ENCODE results near the gene TPGS1.

Gene TPGS1

GRCh38 chr19:498977-499623 lies 8.2 kb upstream of the TPGS1 start:
- no peak overlapping the region for H3K4me2 ChIP-seq (ENCODE audit: low read length)
- no peaks in the 10 kb centered on the region for H3K36me3 ChIP-seq (ENCODE audit: control insufficient read depth in 1 of 2, insufficient read depth in 2 of 2, low read length in 2 of 2)
- H2AFZ ChIP-seq (ENCODE audit: insufficient read depth, low read length, poor library complexity): no peak overlapping the region
- no peak overlapping the region for H4K8ac ChIP-seq (ENCODE audit: low read depth, low read length)
- no peak overlapping the region for H3K18ac ChIP-seq (ENCODE audit: low read length)
- no peak overlapping the region for H4K91ac ChIP-seq (ENCODE audit: low read depth, low read length)
- no peak overlapping the region for H2BK5ac ChIP-seq (ENCODE audit: low read depth, low read length, poor library complexity)
- H3K4me3 ChIP-seq (ENCODE audit: low read depth, low read length): peak overlapping the region; percentile 15
- H4K12ac ChIP-seq (ENCODE audit: low read depth, low read length): no peak overlapping the region
- no peaks in the 10 kb centered on the region for H3K79me2 ChIP-seq (ENCODE audit: control insufficient read depth, insufficient read depth, low read length, poor library complexity)
- H3K27me3 ChIP-seq (ENCODE audit: insufficient read depth, low read length): peaks cover 30% of the 10 kb centered on the region
- no peak overlapping the region for H2AK5ac ChIP-seq (ENCODE audit: low read length)
- H3K79me1 ChIP-seq (ENCODE audit: low read length): no peaks in the 10 kb centered on the region
- no peak overlapping the region for H3K9ac ChIP-seq (ENCODE audit: low read length)
- H3K4ac ChIP-seq (ENCODE audit: low read depth, low read length): no peak overlapping the region
- H2BK12ac ChIP-seq (ENCODE audit: low read length): no peak overlapping the region
- H3K23ac ChIP-seq (ENCODE audit: low read length): no peak overlapping the region
- H2BK120ac ChIP-seq (ENCODE audit: insufficient read depth, low read length, poor library complexity): no peak overlapping the region
- no peak overlapping the region for H3K14ac ChIP-seq (ENCODE audit: low read length)
- H3K9me3 ChIP-seq (ENCODE audit: insufficient read depth, low read depth, low read length): peaks cover 17% of the 10 kb centered on the region
- no CpG with 5 or more reads among the region's 31 CpGs for WGBS (ENCODE audit: extremely low coverage, insufficient coverage, insufficient read length)
- H3K4me1 ChIP-seq (ENCODE audit: control insufficient read depth in 1 of 2, insufficient read depth in 2 of 2, low read length in 2 of 2): peaks cover 0 to 2% of the 10 kb centered on the region in 2 experiments
- no peak overlapping the region for H3K27ac ChIP-seq (ENCODE audit: low read depth, low read length)
- no peak for DNase-seq

GRCh38 chr19:501646-502045 lies 5.7 kb upstream of the TPGS1 start:
- Histone ChIP-seq H2BK12ac (ENCODE audit: low read length) (no peak overlapping the region), H3K4me1 (ENCODE audit: control insufficient read depth in 1 of 2, insufficient read depth in 2 of 2, low read length in 2 of 2) (peaks cover 0 to 3% of the 10 kb centered on the region in 2 experiments), H3K14ac (ENCODE audit: low read length) (no peak overlapping the region), H3K18ac (ENCODE audit: low read length) (no peak overlapping the region), H2AFZ (ENCODE audit: insufficient read depth, low read length, poor library complexity) (no peak overlapping the region), H2AK5ac (ENCODE audit: low read length) (no peak overlapping the region), H2BK120ac (ENCODE audit: insufficient read depth, low read length, poor library complexity) (no peak overlapping the region), H3K9ac (ENCODE audit: low read length) (no peak overlapping the region), H4K8ac (ENCODE audit: low read depth, low read length) (no peak overlapping the region), H4K91ac (ENCODE audit: low read depth, low read length) (no peak overlapping the region), H3K79me1 (ENCODE audit: low read length) (peaks cover 3% of the 10 kb centered on the region), H4K12ac (ENCODE audit: low read depth, low read length) (no peak overlapping the region), H3K36me3 (ENCODE audit: control insufficient read depth in 1 of 2, insufficient read depth in 2 of 2, low read length in 2 of 2) (no peaks in the 10 kb centered on the region), H3K4ac (ENCODE audit: low read depth, low read length) (no peak overlapping the region), H3K23ac (ENCODE audit: low read length) (no peak overlapping the region), H3K27me3 (ENCODE audit: insufficient read depth, low read length) (peaks cover 22% of the 10 kb centered on the region), H3K4me3 (ENCODE audit: low read depth, low read length) (no peak overlapping the region), H2BK5ac (ENCODE audit: low read depth, low read length, poor library complexity) (no peak overlapping the region), H3K4me2 (ENCODE audit: low read length) (no peak overlapping the region), H3K27ac (ENCODE audit: low read depth, low read length) (no peak overlapping the region), H3K9me3 (ENCODE audit: insufficient read depth, low read depth, low read length) (peaks cover 15% of the 10 kb centered on the region), H3K79me2 (ENCODE audit: control insufficient read depth, insufficient read depth, low read length, poor library complexity) (peaks cover 2% of the 10 kb centered on the region)
- WGBS (ENCODE audit: extremely low coverage, insufficient coverage, insufficient read length): no CpG with 5 or more reads among the region's 17 CpGs
- no peak for DNase-seq

GRCh38 chr19:504616-505015 lies 2.7 kb upstream of the TPGS1 start:
- Histone ChIP-seq H3K27ac (ENCODE audit: low read depth, low read length) (no peak overlapping the region), H3K18ac (ENCODE audit: low read length) (no peak overlapping the region)

GRCh38 chr19:506404-507285 lies 652 bp upstream of the TPGS1 start:
- peak overlapping the region; percentile 98 for H4K91ac ChIP-seq (ENCODE audit: low read depth, low read length)
- H2BK12ac ChIP-seq (ENCODE audit: low read length): no peak overlapping the region
- H3K79me1 ChIP-seq (ENCODE audit: low read length): peaks cover 17% of the 10 kb centered on the region
- H3K27ac ChIP-seq (ENCODE audit: low read depth, low read length): peak overlapping the region; percentile 77
- peak overlapping the region; percentile 99 for H4K8ac ChIP-seq (ENCODE audit: low read depth, low read length)
- H3K4me3 ChIP-seq (ENCODE audit: low read depth, low read length): peak overlapping the region; percentile 76
- H3K4me1 ChIP-seq (ENCODE audit: control insufficient read depth in 1 of 2, insufficient read depth in 2 of 2, low read length in 2 of 2): peaks cover 18 to 27% of the 10 kb centered on the region in 2 experiments
- H3K14ac ChIP-seq (ENCODE audit: low read length): peak overlapping the region; percentile 45
- peak overlapping the region; percentile 60 for H3K9ac ChIP-seq (ENCODE audit: low read length)
- H3K18ac ChIP-seq (ENCODE audit: low read length): peak overlapping the region; percentile 96
- peak overlapping the region; percentile 98 for H3K4me2 ChIP-seq (ENCODE audit: low read length)
- peak overlapping the region; percentile 98 for H2AFZ ChIP-seq (ENCODE audit: insufficient read depth, low read length, poor library complexity)
- H3K9me3 ChIP-seq (ENCODE audit: insufficient read depth, low read depth, low read length): peaks cover 2% of the 10 kb centered on the region
- H4K12ac ChIP-seq (ENCODE audit: low read depth, low read length): peak overlapping the region; percentile 98
- WGBS (ENCODE audit: extremely low coverage, insufficient coverage, insufficient read length): no CpG with 5 or more reads among the region's 48 CpGs
- peaks cover 3 to 5% of the 10 kb centered on the region in 2 experiments for H3K36me3 ChIP-seq (ENCODE audit: control insufficient read depth in 1 of 2, insufficient read depth in 2 of 2, low read length in 2 of 2)
- peak overlapping the region; percentile 75 for H2AK5ac ChIP-seq (ENCODE audit: low read length)
- H2BK5ac ChIP-seq (ENCODE audit: low read depth, low read length, poor library complexity): peak overlapping the region; percentile 68
- peak overlapping the region; percentile 60 for H3K4ac ChIP-seq (ENCODE audit: low read depth, low read length)
- peak overlapping the region; percentile 72 for H2BK120ac ChIP-seq (ENCODE audit: insufficient read depth, low read length, poor library complexity)
- no peaks in the 10 kb centered on the region for H3K27me3 ChIP-seq (ENCODE audit: insufficient read depth, low read length)
- peaks cover 5% of the 10 kb centered on the region for H3K79me2 ChIP-seq (ENCODE audit: control insufficient read depth, insufficient read depth, low read length, poor library complexity)
- no peak overlapping the region for H3K23ac ChIP-seq (ENCODE audit: low read length)
- peak; percentile 84 to 92 for DNase-seq

More at GRCh38 chr19:504616-505015, 2.7 kb upstream of the TPGS1 start:
- Histone ChIP-seq H4K12ac (ENCODE audit: low read depth, low read length) (no peak overlapping the region), H3K23ac (ENCODE audit: low read length) (no peak overlapping the region), H3K27me3 (ENCODE audit: insufficient read depth, low read length) (peaks cover under 1% of the 10 kb centered on the region), H3K79me2 (ENCODE audit: control insufficient read depth, insufficient read depth, low read length, poor library complexity) (peaks cover 5% of the 10 kb centered on the region), H3K79me1 (ENCODE audit: low read length) (peaks cover 11% of the 10 kb centered on the region), H3K36me3 (ENCODE audit: control insufficient read depth in 1 of 2, insufficient read depth in 2 of 2, low read length in 2 of 2) (peaks cover 3% of the 10 kb centered on the region in 2 experiments), H2AK5ac (ENCODE audit: low read length) (no peak overlapping the region), H2BK120ac (ENCODE audit: insufficient read depth, low read length, poor library complexity) (no peak overlapping the region), H2BK12ac (ENCODE audit: low read length) (no peak overlapping the region), H4K91ac (ENCODE audit: low read depth, low read length) (no peak overlapping the region), H2AFZ (ENCODE audit: insufficient read depth, low read length, poor library complexity) (no peak overlapping the region), H3K4me2 (ENCODE audit: low read length) (no peak overlapping the region), H4K8ac (ENCODE audit: low read depth, low read length) (no peak overlapping the region), H2BK5ac (ENCODE audit: low read depth, low read length, poor library complexity) (no peak overlapping the region), H3K9me3 (ENCODE audit: insufficient read depth, low read depth, low read length) (peaks cover 4% of the 10 kb centered on the region), H3K9ac (ENCODE audit: low read length) (no peak overlapping the region), H3K4me1 (ENCODE audit: control insufficient read depth in 1 of 2, insufficient read depth in 2 of 2, low read length in 2 of 2) (peaks cover 7 to 12% of the 10 kb centered on the region in 2 experiments), H3K14ac (ENCODE audit: low read length) (no peak overlapping the region), H3K4ac (ENCODE audit: low read depth, low read length) (no peak overlapping the region), H3K4me3 (ENCODE audit: low read depth, low read length) (no peak overlapping the region)
- DNase-seq: no peak
- WGBS (ENCODE audit: extremely low coverage, insufficient coverage, insufficient read length): no CpG with 5 or more reads among the region's 14 CpGs
